Loucy (cell line): ENCODE data around the gene FAM170A.

Experiments used
- H2AFZ ChIP-seq: fragments of 200-600 bp; sonication (generic); 2 replicates; pipeline ENCODE4 v1.6.0; 2016; ENCODE audit warnings: antibody characterized with exemption, mild to moderate bottlenecking, low read length, moderate library complexity
- H3F3A ChIP-seq: fragments of 200-600 bp; 2 replicates; pipeline ENCODE4 v1.6.0; 2016; ENCODE audit warnings: antibody characterized with exemption, low read depth, mild to moderate bottlenecking
- H3K27me3 ChIP-seq: fragments of 200-600 bp; sonication (generic); 2 replicates; pipeline ENCODE4 v1.6.1; 2014; ENCODE audit warnings: low read length, mild to moderate bottlenecking; ENCODE audit not compliant: insufficient read depth, poor library complexity, severe bottlenecking
- H3K36me3 ChIP-seq: fragments of 200-600 bp; sonication (generic); 2 replicates; pipeline ENCODE4 v1.6.1; 2016; ENCODE audit warnings: low read length; ENCODE audit not compliant: insufficient read depth
- H3K4me1 ChIP-seq: fragments of 200-600 bp; sonication (generic); 2 replicates; pipeline ENCODE4 v1.5.1; 2014; ENCODE audit warnings: low read length, mild to moderate bottlenecking; ENCODE audit not compliant: insufficient read depth, poor library complexity, severe bottlenecking
- H3K4me2 ChIP-seq: fragments of 200-600 bp; sonication (generic); 2 replicates; pipeline ENCODE4 v1.6.0; 2014; ENCODE audit warnings: antibody characterized with exemption, low read length, low read depth, mild to moderate bottlenecking; ENCODE audit not compliant: poor library complexity, severe bottlenecking
- H3K4me3 ChIP-seq: fragments of 200-600 bp; sonication (generic); 2 replicates; pipeline ENCODE4 v1.5.1; 2014; ENCODE audit warnings: low read length, mild to moderate bottlenecking, mixed read lengths; ENCODE audit not compliant: poor library complexity, severe bottlenecking
- H3K79me2 ChIP-seq: fragments of 200-600 bp; sonication (generic); 2 replicates; pipeline ENCODE4 v1.6.1; 2014; ENCODE audit warnings: low read length; ENCODE audit not compliant: insufficient read depth
- H3K9ac ChIP-seq: fragments of 200-600 bp; sonication (generic); 2 replicates; pipeline ENCODE4 v1.6.0; 2014; ENCODE audit warnings: mild to moderate bottlenecking, low read depth, low read length, moderate library complexity; ENCODE audit not compliant: poor library complexity, severe bottlenecking
- H3K9me2 ChIP-seq: fragments of 200-600 bp; sonication (generic); replicated peaks from 2 replicates; pipeline ENCODE4 v1.6.1; 2016; ENCODE audit warnings: low read depth, low read length, mixed read lengths
- H3K9me3 ChIP-seq: fragments of 200-600 bp; sonication (generic); 2 replicates; pipeline ENCODE4 v1.6.1; 2014; ENCODE audit warnings: mild to moderate bottlenecking, antibody characterized with exemption, low read length, low read depth; ENCODE audit not compliant: insufficient read depth
- H4K20me1 ChIP-seq: fragments of 200-600 bp; sonication (generic); 2 replicates; pipeline ENCODE4 v1.6.0; 2014; ENCODE audit warnings: antibody characterized with exemption, low read length, mild to moderate bottlenecking; ENCODE audit not compliant: insufficient read depth, poor library complexity, severe bottlenecking
- EZH2phosphoT487 ChIP-seq: fragments of 200-600 bp; IDR thresholded peaks from 2 replicates; pipeline ENCODE4 v1.6.1; 2018; ENCODE audit warnings: antibody characterized with exemption, mild to moderate bottlenecking, moderate library complexity, borderline replicate concordance
- TF ChIP-seq, protein P1 (sequence below): fragments of 200-600 bp; sonication (generic); conservative IDR thresholded peaks from 2 replicates; pipeline ENCODE4 v1.5.1; 2014; ENCODE audit warnings: mild to moderate bottlenecking, antibody characterized with exemption, low read length

Gene FAM170A, protein sequence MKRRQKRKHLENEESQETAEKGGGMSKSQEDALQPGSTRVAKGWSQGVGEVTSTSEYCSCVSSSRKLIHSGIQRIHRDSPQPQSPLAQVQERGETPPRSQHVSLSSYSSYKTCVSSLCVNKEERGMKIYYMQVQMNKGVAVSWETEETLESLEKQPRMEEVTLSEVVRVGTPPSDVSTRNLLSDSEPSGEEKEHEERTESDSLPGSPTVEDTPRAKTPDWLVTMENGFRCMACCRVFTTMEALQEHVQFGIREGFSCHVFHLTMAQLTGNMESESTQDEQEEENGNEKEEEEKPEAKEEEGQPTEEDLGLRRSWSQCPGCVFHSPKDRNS

DNA sequence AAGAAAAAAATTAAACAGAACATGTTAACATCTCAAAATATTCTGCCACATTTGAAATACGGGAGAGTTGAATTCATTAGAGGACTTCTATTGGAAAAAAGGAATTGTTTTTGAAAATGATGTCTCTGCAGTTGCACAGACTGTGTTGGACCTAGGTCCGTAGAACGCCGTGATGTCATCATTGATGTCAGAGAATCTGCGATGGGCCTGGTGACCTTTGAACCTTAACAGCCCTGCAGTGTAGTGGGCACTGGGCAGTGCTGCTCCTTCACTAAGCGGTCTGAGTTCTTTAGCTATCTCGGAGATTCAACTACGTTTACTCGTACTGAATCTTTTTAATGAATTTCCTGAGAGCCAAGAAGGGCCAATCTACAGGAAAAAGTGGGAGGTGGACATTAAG, at the start of gene FAM170A:
Gene FAM170A, plus strand, starts transcription at position 220 of the 400 bp plus-strand sequence. CDS start 211 bp downstream, outside the sequence.
- TF ChIP-seq, protein P1, sequence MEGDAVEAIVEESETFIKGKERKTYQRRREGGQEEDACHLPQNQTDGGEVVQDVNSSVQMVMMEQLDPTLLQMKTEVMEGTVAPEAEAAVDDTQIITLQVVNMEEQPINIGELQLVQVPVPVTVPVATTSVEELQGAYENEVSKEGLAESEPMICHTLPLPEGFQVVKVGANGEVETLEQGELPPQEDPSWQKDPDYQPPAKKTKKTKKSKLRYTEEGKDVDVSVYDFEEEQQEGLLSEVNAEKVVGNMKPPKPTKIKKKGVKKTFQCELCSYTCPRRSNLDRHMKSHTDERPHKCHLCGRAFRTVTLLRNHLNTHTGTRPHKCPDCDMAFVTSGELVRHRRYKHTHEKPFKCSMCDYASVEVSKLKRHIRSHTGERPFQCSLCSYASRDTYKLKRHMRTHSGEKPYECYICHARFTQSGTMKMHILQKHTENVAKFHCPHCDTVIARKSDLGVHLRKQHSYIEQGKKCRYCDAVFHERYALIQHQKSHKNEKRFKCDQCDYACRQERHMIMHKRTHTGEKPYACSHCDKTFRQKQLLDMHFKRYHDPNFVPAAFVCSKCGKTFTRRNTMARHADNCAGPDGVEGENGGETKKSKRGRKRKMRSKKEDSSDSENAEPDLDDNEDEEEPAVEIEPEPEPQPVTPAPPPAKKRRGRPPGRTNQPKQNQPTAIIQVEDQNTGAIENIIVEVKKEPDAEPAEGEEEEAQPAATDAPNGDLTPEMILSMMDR = no peak
- TF ChIP-seq EZH2phosphoT487 = no peak
- Histone ChIP-seq H3F3A (no peaks in the 10 kb centered on the region), H3K4me2 (no peak within 1 kb of the TSS), H3K4me1 (no peaks in the 10 kb centered on the region), H3K9ac (no peak within 1 kb of the TSS), H4K20me1 (no peaks in the 10 kb centered on the region), H3K9me2 (no peaks in the 10 kb centered on the region), H2AFZ (no peak within 1 kb of the TSS), H3K36me3 (no peaks in the 10 kb centered on the region), H3K9me3 (no peaks in the 10 kb centered on the region), H3K27me3 (no peaks in the 10 kb centered on the region), H3K79me2 (no peaks in the 10 kb centered on the region), H3K4me3 (no peak within 1 kb of the TSS)

DNA sequence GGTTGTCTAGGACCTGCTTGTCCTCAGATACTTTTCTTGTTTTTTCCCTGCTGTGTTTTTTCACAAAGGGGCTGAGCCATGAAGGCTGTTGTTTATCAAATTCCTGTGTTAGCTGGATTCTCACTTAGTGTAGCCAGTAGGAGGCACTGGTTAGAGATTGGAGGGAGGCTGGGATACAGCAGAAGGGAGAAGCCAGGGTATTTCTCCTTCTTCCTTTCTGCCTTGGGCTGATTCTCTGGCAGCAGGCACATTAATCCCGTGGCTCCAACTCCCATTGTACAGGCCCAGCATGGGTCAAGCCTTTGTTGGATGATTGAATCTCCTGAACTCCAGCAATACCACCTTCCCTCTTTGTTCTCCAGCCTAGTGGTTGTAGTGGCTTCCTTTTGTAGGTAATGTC, 46.4 kb upstream of the FAM170A start:
- no peaks in the 10 kb centered on the region for H3F3A ChIP-seq
- H3K9me3 ChIP-seq = no peaks in the 10 kb centered on the region
- no peak overlapping the region for H3K4me3 ChIP-seq
- no peaks in the 10 kb centered on the region for H4K20me1 ChIP-seq
- H2AFZ ChIP-seq = no peak overlapping the region
- no peaks in the 10 kb centered on the region for H3K36me3 ChIP-seq
- H3K4me2 ChIP-seq = no peak overlapping the region
- H3K9ac ChIP-seq = no peak overlapping the region
- TF ChIP-seq EZH2phosphoT487 = no peak
- TF ChIP-seq, protein P1 = no peak
- no peaks in the 10 kb centered on the region for H3K9me2 ChIP-seq
- no peaks in the 10 kb centered on the region for H3K79me2 ChIP-seq
- H3K27me3 ChIP-seq = no peaks in the 10 kb centered on the region
- no peaks in the 10 kb centered on the region for H3K4me1 ChIP-seq

DNA sequence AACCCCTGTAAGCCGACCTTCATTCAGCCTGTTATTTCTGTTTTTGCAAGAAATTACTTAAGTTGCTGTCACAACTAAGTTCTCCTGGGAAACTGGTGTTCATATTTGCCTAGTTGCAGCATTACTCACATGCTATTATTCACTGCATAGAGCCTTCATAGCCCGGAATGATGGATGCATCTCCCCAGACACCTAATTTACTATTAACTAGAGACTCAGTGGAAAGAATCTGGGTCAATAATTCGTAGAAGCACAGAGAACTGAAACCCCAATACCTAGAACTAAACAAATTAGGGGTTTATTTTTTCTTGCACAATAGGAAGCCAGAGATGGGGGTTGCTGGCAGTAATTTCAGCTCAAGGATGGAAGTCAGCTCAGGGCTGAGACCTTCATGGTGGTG, 45.7 kb upstream of the FAM170A start:
- no peak overlapping the region for H3K4me2 ChIP-seq
- H3K27me3 ChIP-seq = no peaks in the 10 kb centered on the region
- no peaks in the 10 kb centered on the region for H3K4me1 ChIP-seq
- H3K4me3 ChIP-seq = no peak overlapping the region
- H2AFZ ChIP-seq = no peak overlapping the region
- no peaks in the 10 kb centered on the region for H3K79me2 ChIP-seq
- no peak for TF ChIP-seq EZH2phosphoT487
- TF ChIP-seq, protein P1 = no peak
- H3F3A ChIP-seq = no peaks in the 10 kb centered on the region
- H3K9me2 ChIP-seq = no peaks in the 10 kb centered on the region
- H3K9ac ChIP-seq = no peak overlapping the region
- no peaks in the 10 kb centered on the region for H3K36me3 ChIP-seq
- H3K9me3 ChIP-seq = no peaks in the 10 kb centered on the region
- H4K20me1 ChIP-seq = no peaks in the 10 kb centered on the region
